Glutamatergic neuron (in vitro differentiated cells): ENCODE data around the gene GRIK4. TPM values are rescaled to one million over a fixed set of nuclear protein-coding genes. Genes with fewer than 3 reads are reported as not detected.
"Not testable (repeated sequence)": the region's sequence is repeated elsewhere in the genome, so short reads cannot be mapped to it uniquely, and the experiment has no call there.

ENCODE experiments used
- DNase-seq: peaks from one replicate; pipeline ENCODE4 v3.0.0; 2022
- H3K27ac Mint-ChIP-seq: one replicate; pipeline ENCODE4 v1.8.0; 2020; ENCODE audit warnings: mild to moderate bottlenecking, mixed read lengths, inconsistent platforms; ENCODE audit not compliant: unreplicated experiment
- H3K27me3 Mint-ChIP-seq: one replicate; pipeline ENCODE4 v1.8.0; 2020; ENCODE audit warnings: mild to moderate bottlenecking, moderate library complexity, mixed read lengths, inconsistent platforms; ENCODE audit not compliant: unreplicated experiment
- H3K36me3 Mint-ChIP-seq: one replicate; pipeline ENCODE4 v1.8.0; 2020; ENCODE audit warnings: mild to moderate bottlenecking, mixed read lengths, inconsistent platforms; ENCODE audit not compliant: unreplicated experiment
- H3K4me1 Mint-ChIP-seq: one replicate; pipeline ENCODE4 v1.8.0; 2020; ENCODE audit warnings: mild to moderate bottlenecking, low read depth, mixed read lengths, inconsistent platforms; ENCODE audit not compliant: unreplicated experiment
- H3K4me3 Mint-ChIP-seq: one replicate; pipeline ENCODE4 v1.8.0; 2020; ENCODE audit warnings: mild to moderate bottlenecking, mixed read lengths, inconsistent platforms; ENCODE audit not compliant: unreplicated experiment
- H3K9me3 Mint-ChIP-seq: one replicate; pipeline ENCODE4 v1.8.0; 2020; ENCODE audit warnings: mild to moderate bottlenecking, moderate library complexity, mixed read lengths, inconsistent platforms; ENCODE audit not compliant: unreplicated experiment
- total RNA-seq: library from RNA; stranded (reverse); fragmentation: NEBNext Ultra II Directional; extraction: Animal tissue kit (Norgen Biotek cat#: 25700); gene quantifications from one replicate; pipeline ENCODE4 v1.2.1, GENCODE V29; 2021; ENCODE audit not compliant: unreplicated experiment
- TF ChIP-seq, protein P1 (sequence below): fragments of 200-600 bp; sonication (generic); IDR thresholded peaks from one replicate; pipeline ENCODE4 v1.5.0; 2021; ENCODE audit not compliant: partially characterized antibody, unreplicated experiment

Gene GRIK4
- total RNA-seq, 1 donor from 2014 or later, result 3.6 TPM

DNA sequence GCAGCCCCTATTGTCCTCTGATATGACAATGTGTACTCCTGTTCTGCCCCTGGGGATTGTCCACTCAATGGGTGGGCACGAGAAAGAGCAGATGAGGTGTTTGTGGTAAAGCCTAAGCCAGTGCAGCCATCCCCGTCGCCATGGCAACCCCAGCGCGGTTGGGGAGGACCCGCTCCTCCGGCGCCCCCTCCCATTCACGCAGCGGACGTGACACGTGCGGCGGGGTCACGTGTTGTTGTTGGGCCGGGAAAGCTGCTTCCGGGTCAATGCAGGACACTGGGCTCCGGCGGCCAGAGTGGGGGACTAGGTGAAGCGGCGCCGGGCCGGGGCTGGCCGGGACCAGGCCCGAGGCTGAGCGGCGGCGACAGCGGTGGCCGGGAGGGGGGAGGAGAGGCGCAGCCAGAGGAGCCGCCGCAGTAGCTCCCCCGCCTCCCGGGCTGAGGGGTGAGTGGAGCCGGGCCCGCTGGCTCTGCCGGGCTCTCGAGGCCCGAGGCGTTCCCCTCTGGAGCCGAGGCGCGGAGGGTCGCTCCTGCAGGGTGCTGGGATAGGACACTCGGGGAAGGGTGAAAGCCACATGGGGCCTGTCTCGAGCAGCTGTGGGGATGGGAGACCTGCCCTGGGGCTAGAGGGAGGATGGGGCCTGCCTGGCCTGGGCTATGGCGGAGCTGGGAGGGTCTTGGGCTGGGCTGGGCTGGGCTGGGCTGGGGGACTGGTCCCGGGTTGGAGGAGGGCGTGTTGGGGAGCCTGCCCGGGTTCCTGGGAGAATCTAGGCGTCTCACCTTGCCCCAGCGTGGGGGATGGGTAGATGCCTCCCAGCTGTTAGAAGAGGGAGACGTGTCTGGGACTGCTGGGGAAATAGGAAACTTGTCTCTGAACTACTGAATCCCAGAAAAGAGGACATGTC is 512.6 kb downstream of the GRIK4 start, which contains the start of gene TBCEL:
Gene TBCEL (plus strand): TSS at position 255 of the 904 bp plus-strand sequence. CDS start 21,589 bp downstream, outside the sequence.
- peak; percentile 99 for DNase-seq
- H3K36me3 Mint-ChIP-seq, result no peaks in the 10 kb centered on the region
- H3K27ac Mint-ChIP-seq, result peak within 1 kb of the TSS; percentile 75
- H3K4me1 Mint-ChIP-seq, result peaks cover 13% of the 10 kb centered on the region
- H3K27me3 Mint-ChIP-seq, result peaks cover 2% of the 10 kb centered on the region
- peak within 1 kb of the TSS; percentile 90 for H3K4me3 Mint-ChIP-seq
- TF ChIP-seq, protein P1, sequence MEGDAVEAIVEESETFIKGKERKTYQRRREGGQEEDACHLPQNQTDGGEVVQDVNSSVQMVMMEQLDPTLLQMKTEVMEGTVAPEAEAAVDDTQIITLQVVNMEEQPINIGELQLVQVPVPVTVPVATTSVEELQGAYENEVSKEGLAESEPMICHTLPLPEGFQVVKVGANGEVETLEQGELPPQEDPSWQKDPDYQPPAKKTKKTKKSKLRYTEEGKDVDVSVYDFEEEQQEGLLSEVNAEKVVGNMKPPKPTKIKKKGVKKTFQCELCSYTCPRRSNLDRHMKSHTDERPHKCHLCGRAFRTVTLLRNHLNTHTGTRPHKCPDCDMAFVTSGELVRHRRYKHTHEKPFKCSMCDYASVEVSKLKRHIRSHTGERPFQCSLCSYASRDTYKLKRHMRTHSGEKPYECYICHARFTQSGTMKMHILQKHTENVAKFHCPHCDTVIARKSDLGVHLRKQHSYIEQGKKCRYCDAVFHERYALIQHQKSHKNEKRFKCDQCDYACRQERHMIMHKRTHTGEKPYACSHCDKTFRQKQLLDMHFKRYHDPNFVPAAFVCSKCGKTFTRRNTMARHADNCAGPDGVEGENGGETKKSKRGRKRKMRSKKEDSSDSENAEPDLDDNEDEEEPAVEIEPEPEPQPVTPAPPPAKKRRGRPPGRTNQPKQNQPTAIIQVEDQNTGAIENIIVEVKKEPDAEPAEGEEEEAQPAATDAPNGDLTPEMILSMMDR, result no peak
- H3K9me3 Mint-ChIP-seq, result no peaks in the 10 kb centered on the region

DNA sequence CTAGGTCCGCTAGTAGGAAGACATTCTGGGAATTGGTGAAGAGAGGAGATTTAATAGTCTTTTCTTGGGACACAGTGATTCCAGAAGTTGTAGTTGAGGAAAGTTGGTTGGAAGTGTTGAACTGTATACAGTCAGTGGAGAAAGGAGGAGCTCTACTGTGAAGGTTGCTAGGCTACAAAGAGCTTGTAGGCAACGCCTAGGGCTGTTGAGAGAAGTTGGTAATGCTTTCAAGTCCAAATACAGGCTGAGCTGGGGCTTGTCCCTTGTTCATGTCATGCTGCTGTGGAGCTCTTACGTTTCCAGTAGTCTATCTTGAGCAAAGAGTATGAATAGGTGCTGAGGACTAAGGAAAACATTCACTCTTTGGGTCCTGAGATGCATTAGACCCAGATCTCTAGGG is 513.4 kb downstream of the GRIK4 start:
- no peak overlapping the region for H3K27ac Mint-ChIP-seq
- no peak for DNase-seq
- H3K27me3 Mint-ChIP-seq, result peaks cover 2% of the 10 kb centered on the region
- TF ChIP-seq, protein P1, result no peak
- H3K4me3 Mint-ChIP-seq, result peak overlapping the region; percentile 90
- no peaks in the 10 kb centered on the region for H3K36me3 Mint-ChIP-seq
- H3K9me3 Mint-ChIP-seq, result no peaks in the 10 kb centered on the region
- H3K4me1 Mint-ChIP-seq, result peaks cover 11% of the 10 kb centered on the region

DNA sequence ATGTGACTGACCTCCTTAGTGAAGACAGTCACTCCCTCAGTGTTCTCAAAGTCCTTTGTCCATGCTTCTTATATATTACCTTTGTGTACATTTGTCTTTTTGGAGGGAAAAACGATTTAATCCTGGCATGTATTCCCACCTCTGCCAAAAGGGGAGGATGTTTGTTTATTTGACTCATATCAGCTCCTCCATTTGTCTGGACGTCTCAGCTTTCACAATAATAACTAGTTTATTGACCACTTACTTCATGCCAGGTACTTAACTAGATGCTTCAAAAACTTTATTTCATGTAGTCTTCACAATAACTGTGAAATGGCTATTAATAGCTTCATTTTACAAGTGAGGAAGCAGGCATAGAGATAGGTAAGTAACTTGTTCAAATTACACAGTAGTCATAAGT is 517.6 kb downstream of the GRIK4 start:
- Mint-ChIP-seq H3K27ac (no peak overlapping the region), H3K27me3 (no peaks in the 10 kb centered on the region), H3K4me3 (no peak overlapping the region), H3K4me1 (peaks cover 14% of the 10 kb centered on the region), H3K36me3 (no peaks in the 10 kb centered on the region), H3K9me3 (no peaks in the 10 kb centered on the region)
- TF ChIP-seq, protein P1, result no peak
- no peak for DNase-seq

DNA sequence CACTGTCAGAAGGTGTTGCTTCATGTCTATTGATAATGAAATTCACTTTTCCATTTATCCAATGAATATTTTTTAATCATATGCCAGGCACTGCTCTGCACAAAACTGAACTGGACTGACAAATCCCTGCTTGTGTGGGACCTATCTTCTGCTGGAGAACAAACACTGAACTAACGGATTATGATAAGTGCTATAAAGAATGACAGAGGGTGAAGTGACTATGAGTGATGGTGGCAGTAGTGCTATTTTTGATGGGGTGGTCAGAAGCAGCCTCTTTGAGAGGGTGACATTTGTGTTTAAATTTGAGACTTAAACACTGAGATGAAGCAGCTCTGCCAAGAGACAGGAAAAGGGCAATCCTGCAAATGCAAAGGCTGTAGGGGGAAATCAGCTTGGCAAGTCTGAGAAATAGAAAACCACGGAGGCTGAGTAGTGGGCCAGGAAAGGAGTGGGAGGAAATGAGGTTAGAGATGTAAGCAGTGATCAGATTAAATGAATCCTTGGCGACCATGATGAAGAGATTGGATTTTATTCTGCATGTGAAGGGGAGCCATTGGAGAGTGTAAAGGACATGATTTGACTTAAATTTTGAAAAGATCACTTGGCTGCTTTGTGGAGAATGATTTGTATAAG is 518.4 kb downstream of the GRIK4 start:
- Mint-ChIP-seq H3K4me3 (no peak overlapping the region), H3K27me3 (no peaks in the 10 kb centered on the region), H3K36me3 (no peaks in the 10 kb centered on the region), H3K27ac (no peak overlapping the region), H3K9me3 (no peaks in the 10 kb centered on the region), H3K4me1 (peaks cover 10% of the 10 kb centered on the region)
- DNase-seq, result no peak
- TF ChIP-seq, protein P1, result no peak

DNA sequence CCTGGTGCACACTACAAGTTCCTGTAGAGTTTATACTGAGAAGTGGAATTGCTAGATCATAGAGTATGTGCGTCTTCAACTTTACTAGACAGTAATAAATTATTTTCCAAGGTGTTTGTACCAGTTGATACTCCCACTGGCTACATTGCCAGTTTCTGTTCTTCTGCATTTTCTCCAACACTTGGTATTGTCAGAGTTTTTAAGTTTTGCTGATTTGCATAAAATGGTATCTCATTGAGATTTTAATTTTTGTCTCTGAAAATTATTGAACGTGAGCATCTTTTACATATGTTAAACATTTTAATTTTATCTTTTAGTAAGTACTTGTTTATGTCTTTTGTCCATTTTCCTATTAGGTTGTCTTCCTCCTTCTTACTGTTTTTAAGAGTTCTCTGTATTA is 519.6 kb downstream of the GRIK4 start:
- Mint-ChIP-seq H3K4me3 (no peak overlapping the region), H3K27me3 (no peaks in the 10 kb centered on the region), H3K27ac (no peak overlapping the region), H3K4me1 (peaks cover 4% of the 10 kb centered on the region), H3K36me3 (no peaks in the 10 kb centered on the region), H3K9me3 (no peaks in the 10 kb centered on the region)
- DNase-seq, result no peak
- TF ChIP-seq, protein P1, result no peak

DNA sequence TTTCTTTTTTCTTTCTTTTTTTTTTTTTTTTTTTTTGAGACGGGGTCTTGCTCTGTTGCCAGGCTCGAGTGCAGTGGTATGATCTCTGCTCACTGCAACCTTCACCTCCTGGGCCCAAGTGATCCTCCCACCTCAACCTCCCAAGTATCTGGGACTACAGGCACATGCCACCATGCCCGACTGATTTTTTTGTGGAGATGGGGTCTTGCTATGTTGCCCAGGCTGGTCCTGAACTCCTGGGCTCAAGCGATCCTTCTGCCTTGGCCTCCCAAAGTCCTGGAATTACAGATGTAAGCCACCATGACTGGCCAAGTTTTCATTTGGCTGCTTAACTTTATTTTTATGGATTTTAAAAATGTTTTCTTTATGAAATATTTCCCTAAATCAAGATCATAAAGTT is 520.1 kb downstream of the GRIK4 start:
- not testable (repeated sequence) for H3K27ac Mint-ChIP-seq, H3K4me1 Mint-ChIP-seq, DNase-seq

More for the DNA sequence above, 520.1 kb downstream of the GRIK4 start:
- not testable (repeated sequence) for H3K36me3 Mint-ChIP-seq, H3K4me3 Mint-ChIP-seq, H3K9me3 Mint-ChIP-seq, H3K27me3 Mint-ChIP-seq
